DOHH2 (cell line): Measurements from ENCODE around the gene PRPSAP1.

Experiments used
- H3F3A ChIP-seq: fragments of 200-600 bp; sonication (generic), shearing (Covaris generic); 2 replicates; pipeline ENCODE4 v1.6.0; 2016; ENCODE audit warnings: antibody characterized with exemption, mild to moderate bottlenecking; ENCODE audit not compliant: control insufficient read depth, insufficient read depth
- H3K27ac ChIP-seq: fragments of 200-600 bp; sonication (generic); 2 replicates; pipeline ENCODE4 v1.5.1; 2014; ENCODE audit warnings: low read depth, mild to moderate bottlenecking, low read length, moderate library complexity
- H3K27me3 ChIP-seq: fragments of 200-600 bp; sonication (generic); 2 replicates; pipeline ENCODE4 v1.6.1; 2014; ENCODE audit warnings: mild to moderate bottlenecking, low read length, mixed read lengths; ENCODE audit not compliant: control insufficient read depth
- H3K36me3 ChIP-seq: fragments of 200-600 bp; sonication (generic); 2 replicates; pipeline ENCODE4 v1.6.1; 2014; ENCODE audit warnings: mild to moderate bottlenecking, low read length, moderate library complexity, mixed read lengths; ENCODE audit not compliant: control insufficient read depth
- H3K4me1 ChIP-seq: fragments of 200-600 bp; sonication (generic); 2 replicates; pipeline ENCODE4 v1.6.1; 2014; ENCODE audit warnings: mild to moderate bottlenecking, low read length, mixed read lengths; ENCODE audit not compliant: control insufficient read depth
- H3K4me2 ChIP-seq: fragments of 200-600 bp; sonication (generic); 2 replicates; pipeline ENCODE4 v1.6.0; 2014; ENCODE audit warnings: mild to moderate bottlenecking, low read length, moderate library complexity
- H3K4me3 ChIP-seq: fragments of 200-600 bp; sonication (generic); 2 replicates; pipeline ENCODE4 v1.5.1; 2014; ENCODE audit warnings: mild to moderate bottlenecking, low read length, mixed read lengths
- H3K79me2 ChIP-seq: fragments of 200-600 bp; sonication (generic); 2 replicates; pipeline ENCODE4 v1.6.1; 2014; ENCODE audit warnings: mild to moderate bottlenecking, low read length, mixed read lengths; ENCODE audit not compliant: control insufficient read depth
- H3K9me2 ChIP-seq: fragments of 200-600 bp; sonication (generic); replicated peaks from 2 replicates; pipeline ENCODE4 v1.6.1; 2014; ENCODE audit warnings: mild to moderate bottlenecking, low read length, mixed read lengths; ENCODE audit not compliant: control insufficient read depth
- H3K9me3 ChIP-seq: fragments of 200-600 bp; sonication (generic); 2 replicates; pipeline ENCODE4 v1.6.1; 2014; ENCODE audit warnings: antibody characterized with exemption, low read length, mixed read lengths; ENCODE audit not compliant: control insufficient read depth, insufficient read depth
- H4K20me1 ChIP-seq: fragments of 200-600 bp; sonication (generic); 2 replicates; pipeline ENCODE4 v1.6.0; 2014; ENCODE audit warnings: low read depth, mild to moderate bottlenecking, antibody characterized with exemption, low read length, moderate library complexity; ENCODE audit not compliant: control insufficient read depth, insufficient read depth
- CTCF ChIP-seq: fragments of 200-600 bp; sonication (generic); IDR thresholded peaks from one replicate; pipeline ENCODE4 v1.5.1; 2014; ENCODE audit warnings: antibody characterized with exemption, mild to moderate bottlenecking, low read depth, low read length; ENCODE audit not compliant: poor library complexity, severe bottlenecking
- EZH2phosphoT487 ChIP-seq: fragments of 200-600 bp; sonication (generic); IDR thresholded peaks from 2 replicates; pipeline ENCODE4 v1.6.1; 2017; ENCODE audit warnings: borderline replicate concordance, mild to moderate bottlenecking, antibody characterized with exemption, low read length, moderate library complexity, mixed read lengths

The PRPSAP1 gene

GRCh38 chr17:76297436-76297835, 56.3 kb downstream of the PRPSAP1 start:
- no peak overlapping the region for H3K4me3 ChIP-seq
- H3K4me1 ChIP-seq = no peaks in the 10 kb centered on the region
- H3K79me2 ChIP-seq = no peaks in the 10 kb centered on the region
- no peaks in the 10 kb centered on the region for H3K9me3 ChIP-seq
- H3K36me3 ChIP-seq = no peaks in the 10 kb centered on the region
- H3K27ac ChIP-seq = no peak overlapping the region
- H4K20me1 ChIP-seq = no peaks in the 10 kb centered on the region
- no peak overlapping the region for H3K4me2 ChIP-seq
- no peaks in the 10 kb centered on the region for H3K9me2 ChIP-seq
- no peaks in the 10 kb centered on the region for H3F3A ChIP-seq
- no peaks in the 10 kb centered on the region for H3K27me3 ChIP-seq
- TF ChIP-seq EZH2phosphoT487 (no peak), CTCF (no peak)

GRCh38 chr17:76296889-76297288, 56.8 kb downstream of the PRPSAP1 start:
- H3K79me2 ChIP-seq = no peaks in the 10 kb centered on the region
- no peaks in the 10 kb centered on the region for H3F3A ChIP-seq

GRCh38 chr17:76296186-76296585, 57.5 kb downstream of the PRPSAP1 start:
- H3K79me2 ChIP-seq = no peaks in the 10 kb centered on the region
- H3K36me3 ChIP-seq = no peaks in the 10 kb centered on the region
- H3K4me1 ChIP-seq = no peaks in the 10 kb centered on the region
- H3K27ac ChIP-seq = no peak overlapping the region
- no peaks in the 10 kb centered on the region for H4K20me1 ChIP-seq
- no peaks in the 10 kb centered on the region for H3K9me3 ChIP-seq
- no peaks in the 10 kb centered on the region for H3K27me3 ChIP-seq
- H3K4me3 ChIP-seq = no peak overlapping the region
- TF ChIP-seq EZH2phosphoT487 (no peak), CTCF (no peak)
- H3K4me2 ChIP-seq = no peak overlapping the region
- no peaks in the 10 kb centered on the region for H3F3A ChIP-seq
- no peaks in the 10 kb centered on the region for H3K9me2 ChIP-seq

More at GRCh38 chr17:76296889-76297288, 56.8 kb downstream of the PRPSAP1 start:
- Histone ChIP-seq H3K27ac (no peak overlapping the region), H4K20me1 (no peaks in the 10 kb centered on the region), H3K9me3 (no peaks in the 10 kb centered on the region), H3K36me3 (no peaks in the 10 kb centered on the region), H3K4me3 (no peak overlapping the region), H3K4me2 (no peak overlapping the region), H3K4me1 (no peaks in the 10 kb centered on the region), H3K9me2 (no peaks in the 10 kb centered on the region), H3K27me3 (no peaks in the 10 kb centered on the region)
- no peak for TF ChIP-seq CTCF
- no peak for TF ChIP-seq EZH2phosphoT487

GRCh38 chr17:76293106-76293505, 60.6 kb downstream of the PRPSAP1 start:
- H3K4me2 ChIP-seq = no peak overlapping the region
- H3K27me3 ChIP-seq = no peaks in the 10 kb centered on the region
- no peak overlapping the region for H3K4me3 ChIP-seq
- no peaks in the 10 kb centered on the region for H3F3A ChIP-seq
- no peaks in the 10 kb centered on the region for H3K4me1 ChIP-seq
- H4K20me1 ChIP-seq = no peaks in the 10 kb centered on the region
- no peaks in the 10 kb centered on the region for H3K9me3 ChIP-seq
- no peaks in the 10 kb centered on the region for H3K36me3 ChIP-seq
- H3K9me2 ChIP-seq = no peaks in the 10 kb centered on the region
- no peaks in the 10 kb centered on the region for H3K79me2 ChIP-seq
- no peak overlapping the region for H3K27ac ChIP-seq
- TF ChIP-seq CTCF (no peak), EZH2phosphoT487 (no peak)
